NCI-H2081 (cell line): ENCODE data around the gene PLAU.
"Not testable (repeated sequence)": the region's sequence is repeated elsewhere in the genome, so short reads cannot be mapped to it uniquely, and the experiment has no call there.

ENCODE experiments used
- DNase-seq, 2 experiments: peaks; one replicate each; lab custom pipeline; 2025; lab: John Stamatoyannopoulos, UW

Gene PLAU

GRCh38 chr10:73950155-73950948, 39.4 kb downstream of the PLAU start:
- peak in 1 of 2 experiments; percentile 33 for DNase-seq

GRCh38 chr10:73953665-73954064, 42.7 kb downstream of the PLAU start:
- no peak for DNase-seq

- no peak for DNase-seq
These were observed 43.8 kb downstream of the PLAU start for GRCh38 chr10:73954737-73955136.

GRCh38 chr10:73955719-73956118, 44.8 kb downstream of the PLAU start:
- no peak for DNase-seq

GRCh38 chr10:73956476-73957359, 45.8 kb downstream of the PLAU start:
- no peak for DNase-seq

GRCh38 chr10:73959484-73960243, 48.7 kb downstream of the PLAU start:
- DNase-seq = no peak

DNA sequence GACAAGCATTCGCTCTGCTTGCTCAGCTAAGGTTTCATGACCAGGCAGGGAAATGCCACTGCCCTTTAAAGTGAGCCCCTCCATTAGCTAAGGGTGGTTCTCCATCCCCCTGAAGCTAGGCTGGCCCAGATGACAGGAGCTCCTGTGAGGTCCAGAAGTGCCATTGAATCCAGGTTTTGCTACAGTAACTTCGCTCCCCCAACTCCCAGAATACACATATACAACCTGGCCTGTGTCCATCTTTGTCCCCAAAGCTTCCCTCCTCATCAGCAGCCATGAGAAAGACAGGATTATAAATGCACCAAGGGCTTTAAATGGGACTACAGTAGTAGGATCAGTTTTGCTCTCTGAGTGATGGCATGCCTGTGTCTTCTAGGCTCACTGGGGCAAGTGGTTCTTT, 51.5 kb downstream of the PLAU start:
- DNase-seq = no peak

DNA sequence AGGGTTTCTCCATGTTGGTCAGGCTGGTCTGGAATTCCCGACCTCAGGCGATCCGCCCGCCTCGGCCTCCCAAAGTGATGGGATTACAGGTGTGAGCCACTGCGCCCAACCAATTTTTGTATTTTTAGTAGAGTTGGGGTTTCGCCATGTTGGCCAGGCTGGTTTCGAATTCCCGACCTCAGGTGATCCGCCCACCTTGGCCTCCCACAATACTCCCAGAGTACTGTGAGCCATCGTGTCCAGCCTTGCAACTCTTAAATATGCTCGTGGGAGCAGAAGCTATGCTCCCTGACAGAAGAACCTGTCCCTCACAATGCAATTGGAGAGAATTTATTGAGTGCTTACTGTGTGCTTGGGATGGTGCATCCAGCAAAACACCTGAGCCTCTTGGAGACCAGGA, 52.6 kb downstream of the PLAU start:
- DNase-seq = not testable (repeated sequence)

DNA sequence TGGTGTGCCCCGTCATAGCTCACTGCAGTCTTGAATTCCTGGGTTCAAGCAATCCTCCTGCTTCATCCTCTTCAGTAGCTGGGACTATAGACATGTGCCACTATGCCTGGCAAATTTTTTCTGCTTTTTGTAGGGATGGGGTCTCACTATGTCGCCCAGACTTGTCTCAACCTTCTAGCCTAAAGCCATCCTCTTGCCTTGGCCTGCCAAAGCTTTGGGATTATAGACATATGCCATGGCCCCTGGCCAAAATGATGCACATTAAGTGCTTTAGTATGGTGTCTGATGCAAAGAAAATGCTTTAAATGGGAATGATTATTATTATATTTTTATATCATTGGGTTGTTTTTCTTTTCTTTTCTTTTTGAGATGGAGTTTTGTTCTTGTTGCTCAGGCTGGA, 53.8 kb downstream of the PLAU start:
- DNase-seq = no peak

GRCh38 chr10:73965267-73965889, 54.4 kb downstream of the PLAU start:
- DNase-seq = not testable (repeated sequence)

DNA sequence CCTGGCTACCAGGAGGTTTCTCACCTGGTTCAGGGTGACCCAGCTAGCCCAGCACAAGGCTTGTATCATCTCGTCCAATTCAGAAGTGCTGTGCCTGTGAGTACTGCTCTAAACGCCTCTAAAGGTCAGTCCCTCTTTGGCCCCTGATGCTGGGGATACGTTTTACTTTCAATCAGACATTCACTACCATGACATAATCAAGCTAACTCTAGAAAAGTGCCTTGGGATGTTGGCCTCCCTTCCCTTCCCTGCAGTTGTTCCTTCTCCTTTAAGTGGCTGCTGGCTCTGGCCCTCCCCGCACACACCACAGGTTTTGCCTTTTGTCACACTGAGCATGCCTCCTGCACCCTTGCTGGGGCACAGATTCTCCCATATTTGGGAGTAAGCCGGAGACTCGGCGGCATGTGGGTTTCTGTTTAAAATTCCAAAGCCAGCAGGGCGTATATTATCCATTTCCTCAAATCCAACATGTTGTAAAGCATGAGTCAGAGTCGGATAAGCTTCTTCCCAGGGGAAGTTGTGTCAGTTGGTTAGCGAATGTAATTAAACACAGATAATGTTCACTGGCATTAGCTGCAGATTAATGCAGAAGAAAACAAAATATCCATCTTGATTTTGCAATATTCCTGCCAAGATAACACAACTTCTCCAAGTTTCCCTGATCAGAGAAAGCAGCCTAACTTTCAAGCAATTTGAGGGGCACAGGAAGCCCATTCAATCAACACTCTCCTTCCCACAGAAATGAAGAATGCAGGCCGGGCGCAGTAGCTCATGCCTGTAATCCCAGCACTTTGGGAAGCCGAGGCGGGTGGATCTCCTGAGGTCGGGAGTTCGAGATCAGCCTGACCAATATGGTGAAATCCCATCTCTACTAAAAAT, 55.2 kb downstream of the PLAU start:
- DNase-seq = peak in 1 of 2 experiments; percentile 42

DNA sequence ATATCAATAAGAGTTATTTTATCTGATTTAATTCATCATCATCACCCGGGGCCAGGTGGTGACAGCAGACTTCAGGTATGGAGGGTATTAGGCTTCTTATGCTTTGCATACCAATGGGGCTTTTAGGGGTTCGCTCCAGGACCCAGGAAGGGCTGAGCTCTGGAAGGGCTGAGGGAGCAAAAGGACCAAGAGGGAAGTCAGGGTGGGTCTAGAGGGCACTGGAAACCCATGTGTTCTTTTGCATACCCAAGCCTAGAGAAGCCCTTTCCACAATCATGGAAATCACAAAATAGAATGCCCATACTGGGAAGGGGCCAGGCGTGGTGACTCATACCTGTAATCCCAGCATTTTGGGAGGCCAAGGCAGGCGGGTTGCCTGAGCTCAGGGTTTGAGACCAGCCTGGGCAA, 56.1 kb downstream of the PLAU start:
- no peak for DNase-seq
